HepG2 (cell line): ENCODE data around the gene BBLN. TPM values are rescaled to one million over a fixed set of nuclear protein-coding genes. Genes with fewer than 3 reads are reported as not detected.

ENCODE experiments used
- AGO2 ChIP-seq: fragments of 200-400 bp; formaldehyde crosslinking; optimal IDR thresholded peaks from 2 replicates; pipeline ENCODE3; 2017; ENCODE audit warnings: mild to moderate bottlenecking, low read depth, low read length, moderate library complexity
- BRF2 ChIP-seq: sonication (generic); formaldehyde crosslinking; IDR thresholded peaks from 2 replicates; pipeline ENCODE4 v1.8.1; 2022; ENCODE audit warnings: mild to moderate bottlenecking, missing genetic modification reagents
- NFKB2 ChIP-seq: sonication (generic); formaldehyde crosslinking; IDR thresholded peaks from 2 replicates; pipeline ENCODE4 v1.4.0; 2020; ENCODE audit warnings: missing genetic modification reagents, borderline replicate concordance
- PLRG1 ChIP-seq: fragments of 450-650 bp; conservative IDR thresholded peaks from 2 replicates; pipeline ENCODE4 v1.6.1; 2016
- PRDM15 ChIP-seq: sonication (generic); formaldehyde crosslinking; IDR thresholded peaks from 2 replicates; pipeline ENCODE4 v1.4.0; 2020; ENCODE audit warnings: missing genetic modification reagents
- ZNF556 ChIP-seq: sonication (generic); formaldehyde crosslinking; IDR thresholded peaks from 2 replicates; pipeline ENCODE4 v1.4.0; 2020; ENCODE audit warnings: mild to moderate bottlenecking, missing genetic modification reagents, borderline replicate concordance
- ZNF781 ChIP-seq: sonication (generic); formaldehyde crosslinking; IDR thresholded peaks from 2 replicates; pipeline ENCODE4 v1.5.1; 2020; ENCODE audit warnings: borderline replicate concordance, mild to moderate bottlenecking, missing genetic modification reagents; ENCODE audit errors: not compliant biosample characterization
- polyA plus RNA-seq, 8 experiments: library from polyadenylated mRNA; depleted of rRNA in 3 of 8; stranded (reverse) in 7 of 8; unstranded in 1 of 8; fragments of >200 nt; fragmentation: Illumina TruSeq in 4 of 8; extraction: Trizol in 4 of 8; gene quantifications; 2 replicates each; pipeline versions ENCODE4 v1.2.1 to v1.2.3, GENCODE V29; 2011 to 2016; ENCODE audit warnings: low read depth in 4 of 8, missing spikeins in 1 of 8, mixed read lengths in 1 of 8; ENCODE audit not compliant: insufficient read depth in 1 of 8
- total RNA-seq, 5 experiments: library from RNA; depleted of rRNA; stranded (reverse); fragments of >200 nt; fragmentation: Illumina TruSeq; extraction: Trizol; gene quantifications; 2 replicates each; pipeline ENCODE4 v1.2.3, GENCODE V29; 2016; ENCODE audit warnings: low read depth in 1 of 5
- TF ChIP-seq, protein P1 (sequence below): sonication (generic); formaldehyde crosslinking; IDR thresholded peaks from 2 replicates; pipeline ENCODE4 v1.4.0; 2020; ENCODE audit warnings: mild to moderate bottlenecking, low read depth, missing genetic modification reagents
- TF ChIP-seq, protein P2 (sequence below): sonication (generic); formaldehyde crosslinking; IDR thresholded peaks from 2 replicates; pipeline ENCODE4 v1.4.0; 2020; ENCODE audit warnings: missing genetic modification reagents
- TF ChIP-seq, protein P3 (sequence below): sonication (generic); formaldehyde crosslinking; IDR thresholded peaks from 2 replicates; pipeline ENCODE4 v1.4.0; 2020; ENCODE audit warnings: mild to moderate bottlenecking, missing genetic modification reagents
- TF ChIP-seq, protein P4 (sequence below): sonication (generic); formaldehyde crosslinking; IDR thresholded peaks from 2 replicates; pipeline ENCODE4 v1.9.0; 2022; ENCODE audit warnings: missing genetic modification reagents, mild to moderate bottlenecking, borderline replicate concordance
- TF ChIP-seq, protein P5 (sequence below): sonication (generic); formaldehyde crosslinking; IDR thresholded peaks from 2 replicates; pipeline ENCODE4 v1.4.0; 2020; ENCODE audit warnings: missing genetic modification reagents

The BBLN gene
- total and polyA plus RNA-seq, 2 of the 13 experiments (the other 11 are each of a cell fraction or from before 2014, with no cell fraction given): 27.6 to 33.1 TPM

DNA sequence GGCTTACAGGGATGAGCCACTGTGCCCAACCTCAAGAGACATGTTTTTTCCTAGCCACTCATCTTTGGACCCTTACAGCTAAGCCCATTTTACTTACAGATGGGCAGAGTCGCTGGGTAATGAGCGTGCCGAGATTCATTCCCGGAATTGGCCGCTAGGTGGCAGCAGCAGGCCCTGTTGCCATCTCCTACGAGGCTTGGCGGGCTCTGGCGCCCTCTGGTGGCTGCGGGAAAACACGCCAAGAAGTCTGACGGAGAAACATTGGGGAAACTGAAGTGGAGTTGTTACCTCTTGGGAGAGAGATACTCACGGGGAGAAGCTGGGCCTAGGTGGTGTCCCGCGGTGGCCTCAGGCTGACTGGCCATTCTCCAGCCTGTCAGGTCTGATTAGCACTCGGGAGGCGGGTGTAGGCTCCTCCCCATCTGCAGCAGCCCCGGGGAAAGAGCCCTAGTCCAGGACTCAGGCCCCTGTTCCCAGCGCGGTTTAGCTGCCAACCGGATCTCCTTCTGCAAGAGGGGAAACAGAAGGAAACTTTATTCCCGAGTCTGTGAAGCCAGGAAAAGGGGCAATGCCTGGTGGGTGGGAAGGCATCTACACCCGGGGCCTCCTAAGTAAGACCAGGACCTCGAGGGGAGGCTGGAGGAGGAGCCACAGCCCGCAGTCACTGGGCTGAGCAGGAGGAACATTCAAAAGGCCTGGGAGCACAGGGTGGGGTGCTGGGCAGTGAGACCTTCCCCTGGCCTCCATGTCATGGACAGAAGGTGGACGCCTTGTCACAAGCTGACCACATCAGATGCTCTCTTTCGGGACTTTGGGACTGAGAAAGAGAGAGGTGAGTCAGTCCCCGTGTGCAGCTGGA lies 42.2 kb upstream of the BBLN start (continued):
- TF ChIP-seq, protein P1, sequence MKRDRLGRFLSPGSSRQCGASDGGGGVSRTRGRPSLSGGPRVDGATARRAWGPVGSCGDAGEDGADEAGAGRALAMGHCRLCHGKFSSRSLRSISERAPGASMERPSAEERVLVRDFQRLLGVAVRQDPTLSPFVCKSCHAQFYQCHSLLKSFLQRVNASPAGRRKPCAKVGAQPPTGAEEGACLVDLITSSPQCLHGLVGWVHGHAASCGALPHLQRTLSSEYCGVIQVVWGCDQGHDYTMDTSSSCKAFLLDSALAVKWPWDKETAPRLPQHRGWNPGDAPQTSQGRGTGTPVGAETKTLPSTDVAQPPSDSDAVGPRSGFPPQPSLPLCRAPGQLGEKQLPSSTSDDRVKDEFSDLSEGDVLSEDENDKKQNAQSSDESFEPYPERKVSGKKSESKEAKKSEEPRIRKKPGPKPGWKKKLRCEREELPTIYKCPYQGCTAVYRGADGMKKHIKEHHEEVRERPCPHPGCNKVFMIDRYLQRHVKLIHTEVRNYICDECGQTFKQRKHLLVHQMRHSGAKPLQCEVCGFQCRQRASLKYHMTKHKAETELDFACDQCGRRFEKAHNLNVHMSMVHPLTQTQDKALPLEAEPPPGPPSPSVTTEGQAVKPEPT (CRISPR knock-in tag): peak; percentile 39; the same call in 1 of the 2 replicates
- TF ChIP-seq, protein P2, sequence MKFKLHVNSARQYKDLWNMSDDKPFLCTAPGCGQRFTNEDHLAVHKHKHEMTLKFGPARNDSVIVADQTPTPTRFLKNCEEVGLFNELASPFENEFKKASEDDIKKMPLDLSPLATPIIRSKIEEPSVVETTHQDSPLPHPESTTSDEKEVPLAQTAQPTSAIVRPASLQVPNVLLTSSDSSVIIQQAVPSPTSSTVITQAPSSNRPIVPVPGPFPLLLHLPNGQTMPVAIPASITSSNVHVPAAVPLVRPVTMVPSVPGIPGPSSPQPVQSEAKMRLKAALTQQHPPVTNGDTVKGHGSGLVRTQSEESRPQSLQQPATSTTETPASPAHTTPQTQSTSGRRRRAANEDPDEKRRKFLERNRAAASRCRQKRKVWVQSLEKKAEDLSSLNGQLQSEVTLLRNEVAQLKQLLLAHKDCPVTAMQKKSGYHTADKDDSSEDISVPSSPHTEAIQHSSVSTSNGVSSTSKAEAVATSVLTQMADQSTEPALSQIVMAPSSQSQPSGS: peak; percentile 66
- TF ChIP-seq PLRG1: no peak
- TF ChIP-seq BRF2 (CRISPR knock-in tag): peak; percentile 10; the same call in 1 of the 2 replicates
- peak; percentile 20 for TF ChIP-seq AGO2
- TF ChIP-seq, protein P3, sequence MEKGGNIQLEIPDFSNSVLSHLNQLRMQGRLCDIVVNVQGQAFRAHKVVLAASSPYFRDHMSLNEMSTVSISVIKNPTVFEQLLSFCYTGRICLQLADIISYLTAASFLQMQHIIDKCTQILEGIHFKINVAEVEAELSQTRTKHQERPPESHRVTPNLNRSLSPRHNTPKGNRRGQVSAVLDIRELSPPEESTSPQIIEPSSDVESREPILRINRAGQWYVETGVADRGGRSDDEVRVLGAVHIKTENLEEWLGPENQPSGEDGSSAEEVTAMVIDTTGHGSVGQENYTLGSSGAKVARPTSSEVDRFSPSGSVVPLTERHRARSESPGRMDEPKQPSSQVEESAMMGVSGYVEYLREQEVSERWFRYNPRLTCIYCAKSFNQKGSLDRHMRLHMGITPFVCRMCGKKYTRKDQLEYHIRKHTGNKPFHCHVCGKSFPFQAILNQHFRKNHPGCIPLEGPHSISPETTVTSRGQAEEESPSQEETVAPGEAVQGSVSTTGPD (CRISPR knock-in tag): no peak
- TF ChIP-seq, protein P4, sequence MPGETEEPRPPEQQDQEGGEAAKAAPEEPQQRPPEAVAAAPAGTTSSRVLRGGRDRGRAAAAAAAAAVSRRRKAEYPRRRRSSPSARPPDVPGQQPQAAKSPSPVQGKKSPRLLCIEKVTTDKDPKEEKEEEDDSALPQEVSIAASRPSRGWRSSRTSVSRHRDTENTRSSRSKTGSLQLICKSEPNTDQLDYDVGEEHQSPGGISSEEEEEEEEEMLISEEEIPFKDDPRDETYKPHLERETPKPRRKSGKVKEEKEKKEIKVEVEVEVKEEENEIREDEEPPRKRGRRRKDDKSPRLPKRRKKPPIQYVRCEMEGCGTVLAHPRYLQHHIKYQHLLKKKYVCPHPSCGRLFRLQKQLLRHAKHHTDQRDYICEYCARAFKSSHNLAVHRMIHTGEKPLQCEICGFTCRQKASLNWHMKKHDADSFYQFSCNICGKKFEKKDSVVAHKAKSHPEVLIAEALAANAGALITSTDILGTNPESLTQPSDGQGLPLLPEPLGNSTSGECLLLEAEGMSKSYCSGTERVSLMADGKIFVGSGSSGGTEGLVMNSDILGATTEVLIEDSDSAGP (CRISPR knock-in tag): peak; percentile 86
- TF ChIP-seq PRDM15 (CRISPR knock-in tag): no peak
- TF ChIP-seq ZNF556: peak; percentile 92
- TF ChIP-seq NFKB2 (CRISPR knock-in tag): peak; percentile 24; the same call in 1 of the 2 replicates
- TF ChIP-seq, protein P5, sequence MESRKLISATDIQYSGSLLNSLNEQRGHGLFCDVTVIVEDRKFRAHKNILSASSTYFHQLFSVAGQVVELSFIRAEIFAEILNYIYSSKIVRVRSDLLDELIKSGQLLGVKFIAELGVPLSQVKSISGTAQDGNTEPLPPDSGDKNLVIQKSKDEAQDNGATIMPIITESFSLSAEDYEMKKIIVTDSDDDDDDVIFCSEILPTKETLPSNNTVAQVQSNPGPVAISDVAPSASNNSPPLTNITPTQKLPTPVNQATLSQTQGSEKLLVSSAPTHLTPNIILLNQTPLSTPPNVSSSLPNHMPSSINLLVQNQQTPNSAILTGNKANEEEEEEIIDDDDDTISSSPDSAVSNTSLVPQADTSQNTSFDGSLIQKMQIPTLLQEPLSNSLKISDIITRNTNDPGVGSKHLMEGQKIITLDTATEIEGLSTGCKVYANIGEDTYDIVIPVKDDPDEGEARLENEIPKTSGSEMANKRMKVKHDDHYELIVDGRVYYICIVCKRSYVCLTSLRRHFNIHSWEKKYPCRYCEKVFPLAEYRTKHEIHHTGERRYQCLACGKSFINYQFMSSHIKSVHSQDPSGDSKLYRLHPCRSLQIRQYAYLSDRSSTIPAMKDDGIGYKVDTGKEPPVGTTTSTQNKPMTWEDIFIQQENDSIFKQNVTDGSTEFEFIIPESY (CRISPR knock-in tag): peak; percentile 90
- peak; percentile 67 for TF ChIP-seq ZNF781 (CRISPR knock-in tag)
